CD4-positive, alpha-beta T cell treated with Interleukin-4 for 1 hour (primary cell): ENCODE measurements around the gene ROPN1B.

Source experiments
- DNase-seq, 2 donors: peaks; one replicate each; pipeline ENCODE4 v3.0.0-alpha.2; 2020 to 2022

The ROPN1B gene

DNA sequence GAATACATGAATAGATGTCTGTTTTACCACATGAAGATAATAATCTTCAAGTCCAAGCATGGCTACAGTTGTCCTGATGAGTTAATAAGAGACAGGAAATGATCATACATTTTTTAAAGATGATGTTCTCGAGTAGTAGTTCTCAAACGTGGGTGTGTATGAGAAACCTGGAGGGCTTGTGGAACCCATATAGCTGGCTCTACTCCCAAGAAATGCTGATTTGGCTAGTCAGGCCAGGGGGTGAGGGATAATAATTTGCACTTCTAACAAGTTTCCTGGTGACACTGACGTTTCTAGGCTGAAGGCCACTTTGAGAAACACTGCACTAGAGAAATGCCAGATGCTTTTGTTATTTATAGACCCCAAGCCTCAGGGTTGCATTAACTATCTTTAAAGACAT, 37.0 kb downstream of the ROPN1B start:
- no peak for DNase-seq

DNA sequence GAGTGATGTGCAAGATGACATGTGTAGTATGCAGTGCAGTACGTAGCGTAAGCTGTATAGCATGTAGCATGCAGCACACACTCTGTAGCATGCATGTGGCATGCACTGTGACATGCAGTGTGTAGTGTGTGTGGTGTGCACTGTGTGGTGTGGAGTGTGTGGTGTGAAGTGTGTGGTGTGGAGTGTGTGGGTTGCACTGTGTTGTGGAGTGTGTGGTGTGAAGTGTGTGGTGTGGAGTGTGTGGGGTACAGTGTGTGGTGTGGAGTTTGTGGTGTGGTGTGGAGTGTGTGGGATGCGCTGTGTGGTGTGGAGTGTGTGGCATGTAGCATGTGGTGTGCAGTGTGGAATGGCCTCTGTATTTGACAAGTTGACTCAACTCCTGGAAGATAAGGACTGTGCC, 39.2 kb downstream of the ROPN1B start:
- no peak for DNase-seq

DNA sequence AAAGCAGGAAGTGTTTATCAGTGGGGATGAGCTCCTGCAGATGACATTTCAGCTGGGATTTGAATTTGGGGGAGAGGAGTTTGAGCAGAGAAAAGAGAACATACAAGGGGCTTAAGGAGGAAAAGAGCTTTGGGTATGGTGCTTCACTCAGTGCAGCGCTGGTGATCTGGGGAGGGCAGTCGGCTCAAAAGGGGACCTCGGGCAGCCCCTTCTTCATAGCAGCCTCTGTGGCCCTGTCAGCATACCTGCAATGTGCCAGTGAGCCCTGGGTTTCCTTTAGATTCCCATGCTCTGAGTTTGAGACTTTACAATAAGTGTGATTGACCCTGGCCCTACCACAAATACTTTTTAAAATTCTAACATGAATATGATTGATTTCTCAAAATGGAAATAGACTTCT, 40.2 kb downstream of the ROPN1B start:
- no peak for DNase-seq

DNA sequence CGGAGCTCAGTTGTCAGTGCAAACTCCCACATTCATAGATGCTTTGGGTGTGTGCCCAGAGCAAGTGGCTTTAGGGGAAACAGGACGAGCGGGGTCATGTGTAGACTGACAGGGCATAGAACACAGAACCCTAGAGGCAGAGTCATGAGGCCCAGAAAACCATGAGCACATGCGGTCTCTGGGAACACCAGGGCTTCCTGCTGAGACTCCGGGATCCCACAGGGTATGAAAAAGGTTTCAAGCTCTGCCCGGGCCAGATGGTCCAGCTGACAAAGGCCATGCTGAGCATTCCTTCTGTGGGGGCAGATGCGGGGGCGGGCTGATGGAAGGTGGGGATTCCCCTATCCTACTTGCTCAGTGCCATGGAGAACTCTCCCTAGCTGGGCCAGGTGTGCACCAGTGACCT, 44.8 kb downstream of the ROPN1B start:
- DNase-seq = no peak

DNA sequence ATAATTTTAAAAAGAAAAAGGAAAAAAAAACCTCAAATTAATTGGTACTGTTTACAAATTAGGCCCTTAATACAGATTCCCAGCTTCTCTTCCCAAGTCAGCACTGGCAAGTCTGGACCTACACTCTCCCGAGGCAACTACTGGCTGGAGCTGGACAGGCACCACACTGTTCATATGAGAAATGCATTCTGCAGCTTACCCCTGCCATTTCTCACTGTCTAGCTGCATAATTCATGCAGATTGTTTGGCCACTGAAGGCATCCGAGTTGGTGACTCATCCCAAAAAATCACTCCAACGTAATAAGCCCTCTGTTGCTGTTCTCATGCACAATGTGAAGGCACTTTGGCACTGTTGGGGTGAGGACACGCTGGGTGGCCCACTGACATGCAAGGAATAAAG, 45.3 kb downstream of the ROPN1B start:
- DNase-seq = no peak

DNA sequence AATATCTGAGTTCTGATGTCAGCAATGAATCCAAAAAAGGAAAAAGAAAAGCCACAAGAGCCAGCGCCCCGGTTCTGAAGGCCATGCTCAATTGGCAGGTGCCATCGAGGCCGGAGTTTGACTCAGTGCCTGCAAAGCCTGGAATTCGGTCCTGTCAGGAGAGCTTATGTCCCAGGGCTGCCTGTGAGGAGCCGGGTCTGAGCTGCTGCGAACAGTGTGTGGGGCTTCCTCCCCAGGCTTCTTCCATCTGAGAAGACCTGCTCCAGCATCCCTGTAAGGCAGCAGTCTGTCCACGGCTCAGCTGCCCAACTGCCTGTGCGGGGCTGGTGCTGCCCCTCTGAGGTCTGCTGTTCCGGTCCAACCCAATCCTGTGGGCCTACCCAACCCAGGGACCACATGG, 46.1 kb downstream of the ROPN1B start:
- no peak for DNase-seq

DNA sequence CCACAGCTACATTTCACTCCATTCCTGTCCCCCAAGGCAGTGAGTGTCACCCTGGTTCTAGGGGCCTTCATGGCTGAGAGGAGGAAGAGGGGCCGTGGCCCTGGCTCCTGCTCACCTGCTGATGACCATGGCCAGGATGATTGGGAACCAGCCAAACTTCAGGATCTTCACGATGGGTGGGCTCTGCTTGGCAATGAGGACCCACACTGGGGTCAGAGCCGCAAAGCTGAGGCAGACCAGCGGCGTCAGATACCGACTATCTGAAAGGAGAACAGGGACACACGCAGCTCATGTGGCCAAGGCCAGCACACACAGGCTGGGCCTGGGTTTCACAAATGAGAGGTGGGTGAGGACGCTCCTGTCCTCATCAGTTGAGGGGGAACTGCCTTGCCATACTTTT, 47.6 kb downstream of the ROPN1B start:
- DNase-seq = no peak

DNA sequence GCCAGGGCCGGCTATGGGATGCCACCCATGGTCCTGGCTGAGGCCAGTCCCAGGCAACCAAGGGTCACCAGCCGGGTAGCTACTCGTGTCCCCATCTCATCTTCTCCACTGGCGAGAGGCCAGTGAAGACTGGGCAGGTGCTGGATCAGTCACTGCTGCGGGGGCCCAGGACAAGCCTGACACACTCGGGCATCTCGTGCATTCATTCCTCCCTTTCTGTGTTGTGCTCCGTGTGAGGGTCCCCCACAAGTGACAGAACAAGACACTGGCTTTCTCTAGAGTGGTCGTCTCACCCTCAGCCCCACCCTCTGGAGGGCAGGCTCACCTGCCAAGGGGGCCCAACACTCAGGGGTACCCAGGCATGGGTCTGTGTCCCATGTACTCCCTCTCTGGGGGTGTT, 48.4 kb downstream of the ROPN1B start:
- DNase-seq = no peak

DNA sequence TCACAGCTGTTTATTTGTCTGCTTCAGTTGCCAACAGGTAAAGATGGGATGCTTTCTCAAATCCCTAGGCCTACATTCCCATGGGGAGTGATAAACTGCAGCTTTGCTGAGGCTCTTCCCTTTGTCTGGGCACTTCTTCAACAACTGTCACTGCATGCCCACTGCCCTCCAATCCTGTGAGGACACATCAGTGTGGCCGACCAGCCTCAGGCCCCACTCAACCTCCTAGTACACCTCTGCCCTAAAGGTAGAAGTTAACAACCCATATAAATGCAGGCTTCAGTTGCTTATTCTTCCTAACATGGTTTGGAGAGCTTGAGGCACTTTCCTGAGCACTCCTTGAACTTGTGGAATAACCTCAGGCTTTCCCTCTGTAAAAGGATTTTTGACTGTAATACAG, 49.6 kb downstream of the ROPN1B start:
- DNase-seq = no peak

DNA sequence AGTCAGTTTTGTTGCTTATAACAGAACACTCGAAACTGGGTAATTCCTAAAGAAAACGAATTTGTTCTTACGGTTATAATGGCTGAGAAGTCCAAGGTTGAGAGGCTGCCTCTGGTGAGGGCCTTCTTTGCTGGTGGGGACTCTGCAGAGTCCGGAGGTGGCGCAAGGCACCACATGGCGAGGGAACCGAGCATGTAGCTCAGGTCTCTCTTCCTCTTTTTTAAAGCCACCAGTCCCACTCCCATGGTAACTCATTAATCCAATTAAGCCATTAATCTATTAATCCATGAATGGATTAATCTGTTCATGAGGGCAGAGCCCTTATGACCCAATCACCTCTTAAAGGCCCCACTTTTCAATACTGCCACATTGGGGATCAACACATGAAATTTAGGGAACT, 50.0 kb downstream of the ROPN1B start:
- DNase-seq = no peak

DNA sequence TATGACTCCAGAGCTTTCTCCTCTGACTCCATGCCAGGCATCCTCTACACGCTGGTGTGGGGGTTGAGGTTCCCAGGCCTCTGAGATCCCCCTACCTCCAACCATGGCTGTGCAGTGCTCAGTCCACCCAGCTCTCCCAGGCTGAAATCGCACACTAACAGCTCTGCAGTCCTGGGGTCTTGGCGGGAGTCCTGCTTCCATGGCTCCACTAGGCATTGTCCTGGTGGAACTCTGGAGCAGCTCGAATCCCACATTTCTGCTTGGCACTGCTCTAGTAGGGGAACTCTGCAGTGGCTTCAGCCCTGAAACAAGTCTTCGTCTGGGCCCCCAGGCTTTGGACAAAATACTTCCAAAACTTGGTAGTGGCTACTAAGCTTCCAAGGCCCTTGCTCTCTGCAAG, 50.7 kb downstream of the ROPN1B start:
- no peak for DNase-seq

DNA sequence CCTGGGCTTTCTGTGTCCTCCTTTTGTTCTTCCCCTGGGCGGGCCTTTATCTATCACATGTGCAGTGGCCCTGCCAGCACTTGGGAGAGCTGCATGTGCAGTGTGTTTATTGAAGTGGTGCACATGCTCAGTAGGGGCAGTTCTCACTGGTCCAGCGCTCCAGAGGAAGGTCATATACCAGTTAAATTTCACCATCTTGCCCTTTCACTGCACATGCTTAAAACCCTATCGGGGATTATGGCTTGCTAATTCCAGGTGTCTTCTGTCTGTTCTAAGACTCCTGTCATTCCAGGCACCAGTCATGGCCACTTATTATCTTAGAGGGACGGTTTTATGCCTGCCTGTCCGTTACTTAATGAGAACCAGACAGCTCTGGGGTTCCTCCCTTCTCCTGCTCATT, 52.2 kb downstream of the ROPN1B start:
- no peak for DNase-seq

DNA sequence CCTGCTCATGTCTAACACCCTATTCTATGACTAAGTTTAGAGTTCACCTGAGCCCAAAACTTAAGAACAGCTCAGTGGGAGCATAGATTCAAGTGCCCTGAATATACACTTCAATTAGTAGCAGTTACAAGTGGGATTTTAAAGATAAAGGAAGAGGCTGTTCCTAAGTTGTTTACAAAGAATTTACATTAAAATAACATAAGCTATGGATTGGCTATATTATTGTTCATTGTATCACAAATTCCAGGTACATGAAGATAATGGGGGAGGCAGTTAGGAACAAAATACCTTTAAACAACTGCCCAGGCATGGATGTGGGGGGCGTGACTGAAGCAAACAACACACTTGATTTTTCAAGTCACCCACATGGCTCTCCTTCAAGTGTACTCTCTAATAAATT, 52.7 kb downstream of the ROPN1B start:
- no peak for DNase-seq

DNA sequence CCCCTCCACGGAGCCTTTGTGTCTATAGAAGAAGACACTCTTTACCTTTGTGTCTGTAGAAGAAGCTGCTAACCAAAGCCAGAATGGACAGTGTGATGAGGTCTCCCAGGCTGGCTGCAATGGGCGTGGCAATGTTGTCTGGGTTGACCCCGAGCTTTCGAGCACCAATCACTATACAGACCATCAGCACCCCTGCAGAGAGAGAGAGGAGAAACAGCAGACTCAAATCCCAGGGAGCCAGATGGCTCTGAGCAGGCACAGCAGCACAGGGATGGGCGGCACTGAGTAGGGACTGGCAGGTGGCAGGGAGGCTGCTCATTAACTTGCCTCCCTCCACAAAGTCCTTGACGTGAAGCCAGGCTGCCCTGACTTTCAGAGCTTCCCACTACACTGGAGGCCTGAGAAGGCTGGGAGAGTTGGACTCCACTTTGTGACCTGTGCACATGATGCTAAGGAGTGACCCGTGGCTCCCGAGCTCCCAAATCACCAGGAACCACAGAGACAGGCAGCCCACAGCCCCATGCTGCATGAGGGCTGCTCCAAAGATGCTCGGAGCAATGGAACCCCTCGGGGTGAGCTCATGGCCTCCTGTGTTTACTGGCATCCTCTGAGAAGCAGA, 53.9 kb downstream of the ROPN1B start:
- no peak for DNase-seq

DNA sequence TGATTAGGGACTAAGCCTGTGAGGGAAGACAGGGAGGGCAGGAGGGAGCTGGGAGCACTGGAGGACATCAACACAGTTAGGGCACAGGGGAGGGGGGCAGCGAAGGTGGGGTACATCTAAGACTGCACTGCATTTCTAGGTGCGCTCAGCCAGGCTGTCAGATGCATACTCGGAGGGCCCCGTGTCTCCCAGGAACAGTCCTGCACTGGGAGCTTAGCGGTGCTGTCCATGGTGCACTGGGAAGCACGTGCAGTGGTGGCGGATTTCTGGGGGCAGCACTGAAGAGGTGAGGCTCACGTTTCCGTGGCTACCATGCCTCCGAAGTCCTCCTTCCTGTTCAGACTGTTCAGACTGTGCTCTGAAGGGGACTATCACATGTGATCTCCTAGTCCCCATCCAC, 54.4 kb downstream of the ROPN1B start:
- DNase-seq = no peak

DNA sequence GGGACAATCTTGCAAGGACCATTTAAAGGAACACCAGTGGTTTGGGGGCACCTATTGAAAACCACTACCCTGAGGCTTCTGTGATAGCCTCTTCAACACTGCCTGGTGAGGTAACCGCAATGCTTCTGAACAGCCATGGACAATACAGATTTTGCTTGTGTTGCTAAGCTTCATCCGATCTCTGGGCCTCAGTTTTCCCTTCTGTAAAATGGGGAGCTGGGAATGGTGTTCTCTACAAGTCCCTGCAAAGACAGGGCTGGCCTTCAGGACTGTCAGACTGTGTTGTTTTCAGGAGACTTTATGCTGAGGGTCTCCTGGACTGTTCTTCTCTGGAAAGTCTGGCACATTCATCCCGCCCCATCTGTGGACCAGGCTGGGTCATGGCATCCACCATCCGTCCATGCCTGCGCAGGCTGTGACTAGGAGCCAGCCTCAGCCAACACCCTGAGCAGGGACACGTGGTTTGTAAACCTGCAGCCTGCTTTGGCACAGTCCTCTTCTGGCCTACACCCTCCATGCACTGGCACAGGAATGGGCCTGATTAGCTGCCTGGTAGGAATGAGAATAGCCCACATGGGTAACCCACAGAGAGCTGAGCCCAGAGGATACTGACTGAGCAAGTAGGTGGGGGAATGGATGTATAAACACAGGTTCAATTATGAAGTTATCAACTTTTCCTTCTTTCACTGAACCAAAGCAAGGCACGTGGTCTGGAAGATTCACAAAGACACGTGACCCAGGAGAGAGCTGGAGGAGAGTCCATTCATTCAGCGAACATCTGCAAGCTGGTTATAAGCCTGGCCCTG, 55.3 kb downstream of the ROPN1B start:
- no peak for DNase-seq

DNA sequence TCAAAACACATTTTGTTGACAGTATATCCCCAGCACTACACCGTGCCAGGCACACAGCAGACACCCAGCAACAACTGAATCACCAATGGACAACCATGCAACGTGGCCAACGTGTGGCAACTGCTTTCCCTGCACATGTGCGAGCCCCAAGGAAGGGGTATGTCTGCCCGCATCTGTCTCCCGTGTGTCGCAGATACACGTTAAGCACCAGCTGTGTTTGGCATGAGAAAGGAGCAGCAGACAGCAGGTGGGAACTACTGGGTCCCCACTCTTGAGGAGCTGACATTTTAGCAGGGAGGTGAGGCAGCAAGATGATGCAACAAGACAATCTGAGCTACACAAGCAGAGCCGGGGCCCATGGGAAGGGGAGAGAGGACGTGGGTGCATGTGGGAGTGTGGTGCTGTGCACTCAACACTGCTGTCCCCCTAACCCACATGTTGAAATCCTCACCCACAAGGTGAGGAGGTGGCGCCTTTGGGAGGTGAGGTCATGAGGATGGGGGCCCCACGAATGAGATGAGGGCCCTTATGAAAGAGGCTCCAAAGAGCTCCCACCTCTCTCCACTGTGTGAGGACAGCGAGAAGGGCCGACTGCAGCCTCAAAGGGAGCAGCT, 56.2 kb downstream of the ROPN1B start:
- no peak for DNase-seq

DNA sequence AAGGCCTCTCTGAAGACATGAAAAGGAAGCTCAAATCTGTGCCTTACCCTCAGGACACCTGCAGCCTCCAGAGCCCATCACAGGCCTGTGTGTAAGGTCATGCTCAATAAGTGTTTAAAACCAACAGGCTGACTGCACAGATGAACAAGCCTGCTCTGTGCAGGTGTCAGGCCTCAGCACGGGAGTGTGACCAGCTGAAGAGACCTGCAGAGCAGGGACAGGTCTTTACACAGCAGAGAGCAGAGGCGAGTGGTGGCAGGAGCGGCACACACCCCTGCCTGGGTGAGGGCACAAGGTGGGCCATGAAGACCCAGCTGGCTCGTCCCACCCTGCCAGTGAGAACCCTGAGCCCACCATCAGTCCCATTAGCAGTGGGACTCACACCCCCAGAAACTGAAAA, 56.9 kb downstream of the ROPN1B start:
- DNase-seq = no peak

DNA sequence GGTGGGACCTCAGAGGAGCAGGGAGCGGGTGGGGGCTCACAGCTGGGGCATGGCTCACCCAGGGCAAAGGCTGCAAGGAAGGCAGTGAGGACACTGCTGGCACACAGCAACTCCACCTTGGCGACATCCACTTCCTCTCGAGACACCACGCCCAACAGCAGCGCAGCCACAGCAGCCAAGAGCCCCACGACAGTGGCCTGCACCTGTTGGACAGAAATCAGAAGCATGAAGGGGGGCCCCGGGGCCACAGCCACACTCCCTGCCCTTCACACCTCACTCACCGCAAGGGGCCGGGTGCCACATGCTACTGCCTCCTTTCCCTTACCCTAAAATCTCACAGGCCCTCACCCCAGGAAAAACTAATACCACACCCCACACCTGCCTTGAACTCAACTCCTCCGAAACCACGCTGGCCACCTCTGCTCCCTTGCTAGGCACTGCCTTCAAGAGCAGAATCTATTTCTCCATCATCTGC, 57.3 kb downstream of the ROPN1B start:
- DNase-seq = no peak

DNA sequence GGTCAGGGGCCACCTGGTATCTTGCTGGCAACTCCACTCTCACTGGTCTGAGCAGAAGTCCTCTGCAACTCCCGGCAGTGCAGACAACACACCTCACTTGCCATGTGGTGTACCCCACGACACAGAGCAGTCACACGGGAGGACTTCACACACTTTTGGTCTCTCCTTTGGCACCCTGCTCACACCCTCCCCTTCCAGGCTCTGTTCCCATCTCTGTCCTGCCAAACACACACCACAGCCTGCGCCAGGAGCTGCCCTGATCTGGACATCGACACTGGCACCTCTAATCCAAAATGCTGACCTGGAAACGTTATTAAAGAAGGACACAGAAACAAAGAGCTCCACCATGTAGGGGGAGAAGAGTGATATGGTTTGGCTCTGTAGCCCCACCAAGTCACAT, 57.8 kb downstream of the ROPN1B start:
- no peak for DNase-seq

DNA sequence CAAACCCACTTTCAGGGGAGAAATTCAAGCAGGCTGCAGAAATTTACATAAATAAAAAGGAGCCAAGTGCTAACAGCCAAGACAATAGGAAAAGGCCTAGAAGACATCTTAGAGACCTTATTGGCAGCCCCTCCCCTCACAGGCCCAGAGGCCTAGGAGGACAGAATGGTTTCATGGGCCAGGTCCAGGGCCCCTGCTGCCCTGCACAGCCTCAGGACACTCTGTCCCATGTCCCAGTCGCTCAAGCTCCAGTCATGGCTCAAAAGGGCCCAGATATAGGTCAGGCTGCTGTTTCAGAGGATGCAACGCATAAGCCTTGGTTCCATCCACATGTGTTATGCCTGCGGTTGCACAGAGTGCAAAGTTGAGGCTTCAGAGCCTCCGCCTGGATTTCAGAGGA, 59.1 kb downstream of the ROPN1B start:
- no peak for DNase-seq

DNA sequence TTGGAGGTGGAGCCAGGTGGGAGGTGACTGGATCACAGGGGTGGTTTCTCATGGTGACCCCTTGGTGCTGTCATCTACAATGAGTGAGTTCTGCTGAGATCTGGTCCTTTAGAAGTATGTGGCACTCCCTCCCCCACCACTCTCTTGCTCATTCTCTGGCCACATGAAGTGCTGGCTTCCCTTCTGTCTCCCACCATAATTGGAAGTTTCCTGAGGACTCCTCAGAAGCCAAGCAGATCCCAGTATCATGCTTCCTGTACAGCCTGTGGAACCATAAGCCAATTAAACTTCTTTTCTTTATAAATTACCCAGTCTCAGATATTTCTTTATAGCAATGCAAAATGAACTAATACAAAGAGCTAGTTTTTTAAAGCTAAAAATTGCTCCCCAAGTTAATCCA, 60.3 kb downstream of the ROPN1B start:
- DNase-seq = no peak

DNA sequence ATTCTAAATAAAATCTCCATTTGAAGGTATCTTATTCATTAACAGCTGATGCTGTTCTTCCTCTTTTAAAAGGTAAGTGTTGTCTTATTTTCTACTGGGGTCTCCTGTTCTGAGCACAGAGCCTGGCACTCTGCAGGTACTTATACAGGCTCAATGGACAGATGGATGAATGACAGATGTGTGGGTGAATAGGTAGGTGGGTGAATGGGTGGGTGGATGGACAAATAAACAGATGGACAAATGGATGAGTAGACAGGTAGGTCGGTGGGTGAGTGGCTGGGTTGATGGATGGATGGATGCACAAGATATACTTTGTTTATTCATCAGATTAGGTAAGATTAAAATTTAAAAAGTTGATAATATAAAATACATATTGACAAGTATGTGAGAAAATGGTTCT, 61.5 kb downstream of the ROPN1B start:
- no peak for DNase-seq

DNA sequence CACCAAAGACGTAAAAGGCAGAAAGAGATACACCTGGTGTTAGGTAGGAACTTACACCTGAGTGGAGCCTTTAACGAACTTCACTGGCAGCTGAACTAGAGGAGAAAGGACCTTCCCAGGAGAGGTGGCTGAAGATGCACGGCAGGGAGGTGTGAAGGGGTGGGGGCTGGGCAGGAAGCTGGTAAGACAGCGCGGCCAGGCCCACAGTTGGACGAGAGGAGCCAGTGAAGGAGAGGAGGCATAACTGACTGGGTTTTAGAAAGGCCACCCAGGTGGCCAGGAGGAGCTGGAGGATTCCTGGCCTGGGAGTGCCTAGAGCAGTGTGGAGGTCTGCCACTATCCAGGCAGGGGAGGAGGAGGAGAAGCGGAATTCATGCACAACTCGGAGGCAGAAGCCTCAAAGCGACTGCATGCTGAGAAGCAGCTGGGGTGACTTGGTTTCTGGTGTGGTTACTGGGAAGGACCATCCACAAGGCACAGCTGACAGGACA, 63.0 kb downstream of the ROPN1B start:
- DNase-seq = no peak
